PC-9 (cell line): ENCODE data around the gene PTPRR. TPM values are rescaled to one million over a fixed set of nuclear protein-coding genes. Genes with fewer than 3 reads are reported as not detected.
"Not testable (repeated sequence)": the region's sequence is repeated elsewhere in the genome, so short reads cannot be mapped to it uniquely, and the experiment has no call there.

Experiments used
- BruUV-seq: library from RNA; stranded (reverse); fragments of 400-500 nt; replicated peaks from 2 replicates; lab custom pipeline; 2021; lab: Mats Ljungman, UMichigan
- CTCF ChIA-PET: fragments of 300-600 bp; sonication (Branson Sonifier 250); formaldehyde crosslinking; loops from one replicate; lab custom pipeline; 2022; ENCODE audit warnings: antibody characterized with exemption; lab: Charles Lee
- POLR2A ChIA-PET: fragments of 300-600 bp; sonication (Branson Sonifier 250); formaldehyde crosslinking; loops from one replicate; lab custom pipeline; 2022; ENCODE audit warnings: antibody characterized with exemption; ENCODE audit not compliant: unreplicated experiment; lab: Charles Lee
- DNase-seq, 2 experiments: peaks; one replicate each; pipeline versions ENCODE4 v3.0.0 to v3.0.0-alpha.2; 2015 to 2022; ENCODE audit warnings: mixed read lengths in 1 of 2
- H2AFZ ChIP-seq: fragments of 200-600 bp; sonication (generic); 2 replicates; pipeline ENCODE4 v1.8.1; 2017; ENCODE audit warnings: antibody characterized with exemption
- H3F3A ChIP-seq: fragments of 200-600 bp; sonication (generic); 2 replicates; pipeline ENCODE4 v1.8.1; 2017; ENCODE audit warnings: antibody characterized with exemption, mild to moderate bottlenecking, low read depth; ENCODE audit not compliant: insufficient read depth
- H3K27ac ChIP-seq: fragments of 200-600 bp; sonication (generic); 2 replicates; pipeline ENCODE4 v1.6.1; 2016; ENCODE audit warnings: mixed run types
- H3K27me3 ChIP-seq: fragments of 200-600 bp; sonication (generic); 2 replicates; pipeline ENCODE4 v1.6.1; 2016; ENCODE audit warnings: low read depth, mixed run types; ENCODE audit not compliant: insufficient read depth
- H3K36me3 ChIP-seq: fragments of 200-600 bp; sonication (generic); 2 replicates; pipeline ENCODE4 v1.6.1; 2016; ENCODE audit warnings: low read depth, mixed run types
- H3K4me1 ChIP-seq: fragments of 200-600 bp; sonication (generic); replicated peaks from 2 replicates; pipeline ENCODE4 v1.6.1; 2016; ENCODE audit warnings: mixed run types; ENCODE audit not compliant: insufficient read depth
- H3K4me2 ChIP-seq: fragments of 200-600 bp; sonication (generic); 2 replicates; pipeline ENCODE4 v1.6.1; 2017; ENCODE audit warnings: mixed run types
- H3K4me3 ChIP-seq: fragments of 200-600 bp; sonication (generic); 2 replicates; pipeline ENCODE4 v1.6.1; 2016; ENCODE audit warnings: mixed run types
- H3K79me2 ChIP-seq: fragments of 200-600 bp; sonication (generic); 2 replicates; pipeline ENCODE4 v1.6.1; 2017; ENCODE audit warnings: low read depth, mixed run types
- H3K9me2 ChIP-seq: fragments of 200-600 bp; sonication (generic); 2 replicates; pipeline ENCODE4 v1.8.1; 2017; ENCODE audit warnings: mild to moderate bottlenecking; ENCODE audit not compliant: insufficient read depth
- H3K9me3 ChIP-seq: fragments of 200-600 bp; sonication (generic); 2 replicates; pipeline ENCODE4 v1.8.1; 2016; ENCODE audit warnings: low read depth; ENCODE audit not compliant: insufficient read depth
- H4K20me1 ChIP-seq: fragments of 200-600 bp; sonication (generic); 2 replicates; pipeline ENCODE4 v1.8.1; 2017; ENCODE audit not compliant: insufficient read depth
- CTCF ChIP-seq: fragments of 200-600 bp; sonication (generic); conservative IDR thresholded peaks from 2 replicates; pipeline ENCODE4 v1.6.1; 2017; ENCODE audit warnings: mixed run types, antibody characterized with exemption, mild to moderate bottlenecking, moderate library complexity
- EZH2 ChIP-seq: fragments of 200-600 bp; sonication (generic); IDR thresholded peaks from 2 replicates; pipeline ENCODE4 v1.8.0; 2017; ENCODE audit warnings: antibody characterized with exemption, low read depth
- intact Hi-C: fragments of 100-400 bp; cut with micrococcal nuclease; formaldehyde crosslinking; loops from one replicate; pipeline ENCODE4 v1.10.0; 2022; ENCODE audit not compliant: unreplicated experiment
- total RNA-seq: library from RNA; stranded (reverse); gene quantifications from 2 replicates; pipeline ENCODE4 v1.2.3, GENCODE V29; 2021

The PTPRR gene
- total RNA-seq, 1 experiment from 2014 or later: 12.2 TPM

GRCh38 chr12:70739756-70740155 lies 180.8 kb downstream of the PTPRR start:
- Histone ChIP-seq H3K36me3 (no peaks in the 10 kb centered on the region), H3K4me1 (peaks cover 20% of the 10 kb centered on the region), H3K9me3 (peaks cover 4% of the 10 kb centered on the region; the same call in 1 of the 2 replicates), H3F3A (peaks cover 10% of the 10 kb centered on the region; the same call in 1 of the 2 replicates), H3K27ac (no peak overlapping the region), H3K4me3 (no peak overlapping the region), H3K79me2 (no peaks in the 10 kb centered on the region), H2AFZ (no peak overlapping the region), H3K4me2 (no peak overlapping the region), H4K20me1 (no peaks in the 10 kb centered on the region), H3K27me3 (no peaks in the 10 kb centered on the region), H3K9me2 (no peaks in the 10 kb centered on the region)
- TF ChIP-seq CTCF: no peak
- no peak for TF ChIP-seq EZH2
- CTCF ChIA-PET: no interaction called here
- no TSS peak for BruUV-seq
- POLR2A ChIA-PET: no interaction called here
- intact Hi-C loops: no loop called here
- no peak for DNase-seq

- ChIA-PET CTCF (no interaction called here), POLR2A (no interaction called here)
- Histone ChIP-seq H4K20me1 (no peaks in the 10 kb centered on the region), H3K9me3 (no peaks in the 10 kb centered on the region), H3K79me2 (no peaks in the 10 kb centered on the region), H3K27ac (no peak overlapping the region), H3K4me2 (no peak overlapping the region), H3K4me1 (no peaks in the 10 kb centered on the region), H3K9me2 (no peaks in the 10 kb centered on the region), H2AFZ (no peak overlapping the region), H3K27me3 (no peaks in the 10 kb centered on the region), H3F3A (no peaks in the 10 kb centered on the region), H3K36me3 (no peaks in the 10 kb centered on the region), H3K4me3 (no peak overlapping the region)
- intact Hi-C loops: no loop called here
- BruUV-seq: no TSS peak
- DNase-seq: no peak
- TF ChIP-seq EZH2: no peak
- TF ChIP-seq CTCF: no peak
These were observed 184.0 kb downstream of the PTPRR start for GRCh38 chr12:70736351-70737133.

GRCh38 chr12:70735197-70735596 lies 185.3 kb downstream of the PTPRR start:
- BruUV-seq, H3K9me2 ChIP-seq, H3K4me2 ChIP-seq, DNase-seq, H3K27me3 ChIP-seq, H3K4me1 ChIP-seq, intact Hi-C loops, H2AFZ ChIP-seq, CTCF ChIA-PET, POLR2A ChIA-PET, H3K79me2 ChIP-seq, H3K36me3 ChIP-seq, H3F3A ChIP-seq, H3K9me3 ChIP-seq, H4K20me1 ChIP-seq, H3K27ac ChIP-seq, H3K4me3 ChIP-seq: not testable (repeated sequence)
